ENCODE results near the gene MAPK10.

Gene MAPK10

DNA sequence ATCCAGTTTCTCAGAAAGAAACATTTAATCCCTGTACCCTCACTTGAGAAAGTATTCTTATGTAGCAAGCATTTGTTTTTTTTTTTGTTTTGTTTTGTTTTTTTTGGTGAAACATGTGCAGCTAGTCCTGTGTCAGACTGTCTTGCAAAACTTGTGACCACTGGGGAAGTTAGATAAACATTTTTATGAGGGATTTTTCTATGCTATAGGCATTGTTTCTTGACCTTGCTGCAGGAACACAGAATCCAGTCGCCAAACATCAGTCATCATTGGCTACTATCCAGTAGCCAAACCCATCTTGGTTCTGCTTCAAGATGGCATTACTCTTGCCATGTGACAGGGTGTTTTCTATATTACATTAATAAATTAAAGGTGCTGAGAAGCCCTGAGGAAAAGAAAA is 7.7 kb upstream of the MAPK10 start:
- TF ChIP-seq, protein P1, sequence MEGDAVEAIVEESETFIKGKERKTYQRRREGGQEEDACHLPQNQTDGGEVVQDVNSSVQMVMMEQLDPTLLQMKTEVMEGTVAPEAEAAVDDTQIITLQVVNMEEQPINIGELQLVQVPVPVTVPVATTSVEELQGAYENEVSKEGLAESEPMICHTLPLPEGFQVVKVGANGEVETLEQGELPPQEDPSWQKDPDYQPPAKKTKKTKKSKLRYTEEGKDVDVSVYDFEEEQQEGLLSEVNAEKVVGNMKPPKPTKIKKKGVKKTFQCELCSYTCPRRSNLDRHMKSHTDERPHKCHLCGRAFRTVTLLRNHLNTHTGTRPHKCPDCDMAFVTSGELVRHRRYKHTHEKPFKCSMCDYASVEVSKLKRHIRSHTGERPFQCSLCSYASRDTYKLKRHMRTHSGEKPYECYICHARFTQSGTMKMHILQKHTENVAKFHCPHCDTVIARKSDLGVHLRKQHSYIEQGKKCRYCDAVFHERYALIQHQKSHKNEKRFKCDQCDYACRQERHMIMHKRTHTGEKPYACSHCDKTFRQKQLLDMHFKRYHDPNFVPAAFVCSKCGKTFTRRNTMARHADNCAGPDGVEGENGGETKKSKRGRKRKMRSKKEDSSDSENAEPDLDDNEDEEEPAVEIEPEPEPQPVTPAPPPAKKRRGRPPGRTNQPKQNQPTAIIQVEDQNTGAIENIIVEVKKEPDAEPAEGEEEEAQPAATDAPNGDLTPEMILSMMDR (IDR thresholded peaks at IDR 0.05; ENCODE audit: low read depth, low read length): no peak
- no peak for DNase-seq (ENCODE audit: extremely low read depth, low read depth)

DNA sequence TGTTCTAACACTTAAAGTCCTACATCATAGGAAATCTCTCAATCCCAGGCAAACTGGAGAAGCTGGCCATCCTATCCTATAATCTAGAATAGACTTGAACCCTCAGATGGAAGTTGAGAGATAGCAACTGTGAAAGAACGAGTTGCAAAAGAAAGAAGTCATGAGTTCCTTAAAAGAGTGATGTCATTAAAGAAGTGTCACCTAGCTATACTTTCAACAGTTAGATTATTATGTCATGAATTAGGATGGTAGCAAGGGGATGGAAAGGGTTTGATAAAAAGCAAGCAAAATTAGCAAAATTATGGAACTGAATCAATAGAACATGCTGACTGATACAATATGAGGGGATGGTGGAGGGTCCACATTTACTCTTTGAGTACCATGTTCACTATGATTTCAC is 7.1 kb upstream of the MAPK10 start:
- DNase-seq (ENCODE audit: extremely low read depth, low read depth): no peak
- TF ChIP-seq, protein P1 (IDR thresholded peaks at IDR 0.05; ENCODE audit: low read depth, low read length): no peak

DNA sequence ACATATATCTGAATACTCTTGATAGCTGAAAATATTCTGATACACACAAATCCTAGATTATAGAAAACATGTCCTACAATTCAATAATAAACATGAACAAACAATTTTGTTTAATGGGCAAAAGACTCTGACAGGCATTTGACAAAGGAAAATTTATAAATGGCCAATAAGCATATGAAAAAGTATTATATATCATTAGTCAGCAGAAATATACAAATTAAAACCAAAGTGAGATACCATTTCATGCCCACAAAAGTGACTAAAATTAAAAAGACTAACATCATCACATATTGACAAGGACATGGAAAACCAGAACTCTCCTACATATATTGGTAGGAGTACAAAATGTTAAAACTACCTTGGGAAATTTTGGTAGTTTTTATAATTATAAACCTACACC is 2.7 kb upstream of the MAPK10 start:
- TF ChIP-seq, protein P1 (IDR thresholded peaks at IDR 0.05; ENCODE audit: low read depth, low read length): no peak
- no peak for DNase-seq (ENCODE audit: extremely low read depth, low read depth)

DNA sequence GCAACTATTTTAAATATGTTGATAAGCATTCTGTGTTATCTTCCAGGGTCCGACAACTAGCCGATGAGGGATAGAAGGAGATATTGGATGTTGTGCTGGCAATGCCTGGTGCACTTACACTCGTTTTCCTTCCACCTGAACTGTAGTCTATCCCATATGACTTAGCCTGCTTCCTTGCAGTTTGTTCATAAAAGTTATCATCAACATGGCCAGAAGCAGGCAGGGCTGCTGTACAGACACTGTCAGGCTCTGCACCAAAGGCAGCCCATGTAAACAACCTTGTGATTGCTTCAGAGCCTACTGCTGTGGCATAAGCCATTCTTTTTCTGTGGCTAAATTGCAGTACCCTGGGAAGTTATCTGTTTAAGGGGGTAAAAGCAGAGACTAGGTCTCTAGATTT is 1.6 kb downstream of the MAPK10 start:
- TF ChIP-seq, protein P1 (IDR thresholded peaks at IDR 0.05; ENCODE audit: low read depth, low read length): no peak
- no peak for DNase-seq (ENCODE audit: extremely low read depth, low read depth)

DNA sequence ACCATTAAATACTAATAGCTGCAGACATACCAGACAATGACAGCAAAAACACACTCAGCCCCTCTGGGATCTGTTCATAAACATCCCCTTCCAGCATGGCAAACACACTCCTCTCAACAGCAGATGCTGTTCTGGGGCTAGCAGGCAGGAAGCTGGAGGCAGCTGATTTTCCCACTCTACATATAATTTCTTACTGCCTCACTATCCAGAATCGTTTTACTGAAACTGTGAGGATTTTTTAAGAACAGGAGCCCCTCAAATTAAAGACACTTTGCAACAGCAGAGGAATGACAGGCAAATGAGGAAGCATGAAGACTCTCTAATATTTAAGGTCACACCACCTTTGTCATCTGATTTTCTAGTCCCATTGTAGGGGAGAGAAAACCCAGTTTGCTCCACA is 2.2 kb downstream of the MAPK10 start:
- DNase-seq (ENCODE audit: extremely low read depth, low read depth): no peak

DNA sequence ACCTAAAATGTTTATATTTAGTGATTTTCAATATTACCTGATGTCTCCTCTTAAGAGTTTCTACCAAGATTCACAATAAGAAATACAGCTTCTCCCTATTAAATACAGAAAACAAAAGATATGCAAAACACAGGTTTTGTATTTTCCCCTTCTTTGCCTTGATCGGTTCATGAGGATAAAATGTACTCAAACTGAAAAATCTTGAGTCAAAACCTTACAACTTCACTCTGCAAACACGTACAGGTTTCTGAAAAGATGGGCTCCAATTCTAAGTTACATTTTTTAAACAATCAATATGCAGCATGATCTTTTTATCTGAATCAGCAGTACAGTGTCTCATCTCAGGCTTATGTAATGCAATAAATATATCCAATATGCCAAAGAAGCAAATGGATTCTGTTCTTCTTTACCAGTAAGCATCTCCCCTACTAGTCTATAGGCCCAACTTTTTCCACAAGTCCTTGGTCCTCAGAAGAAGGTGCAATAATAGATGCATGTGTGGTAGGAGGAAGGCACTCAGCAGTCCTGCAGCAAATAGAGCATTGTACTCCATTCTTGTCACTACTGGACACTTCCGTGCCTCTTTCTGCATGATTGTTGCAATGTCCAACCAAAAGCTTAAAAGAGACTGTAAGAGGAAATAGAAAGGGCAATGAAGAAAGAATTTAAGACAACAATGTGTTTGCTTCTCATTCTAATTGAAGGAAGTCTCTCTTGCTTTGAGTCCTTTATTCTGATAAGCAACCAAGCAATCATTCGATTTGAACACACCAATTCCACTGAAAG is 3.2 kb downstream of the MAPK10 start:
- DNase-seq (ENCODE audit: extremely low read depth, low read depth): no peak
- TF ChIP-seq, protein P1 (IDR thresholded peaks at IDR 0.05; ENCODE audit: low read depth, low read length): no peak

More for the DNA sequence above, 2.2 kb downstream of the MAPK10 start:
- TF ChIP-seq, protein P1 (IDR thresholded peaks at IDR 0.05; ENCODE audit: low read depth, low read length): no peak

DNA sequence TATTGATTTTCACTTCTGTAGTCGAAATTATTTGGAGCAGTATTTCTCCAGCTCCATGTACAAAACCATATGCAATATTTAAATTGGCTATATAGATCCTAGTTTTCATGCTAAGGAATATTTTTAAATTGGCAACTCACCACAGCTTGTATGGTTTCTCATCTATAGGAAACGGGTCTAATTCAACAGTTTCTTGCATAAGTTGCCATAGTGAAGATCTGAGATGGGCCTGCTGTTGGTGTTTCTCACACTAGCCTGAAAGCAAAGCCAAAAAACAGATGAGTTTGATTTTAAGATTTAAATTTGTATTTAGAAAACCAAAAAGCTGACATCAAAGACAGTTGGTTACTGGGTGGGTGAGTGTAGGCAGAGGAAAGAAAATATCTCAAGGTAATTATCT is 5.5 kb downstream of the MAPK10 start:
- TF ChIP-seq, protein P1 (IDR thresholded peaks at IDR 0.05; ENCODE audit: low read depth, low read length): no peak
- DNase-seq (ENCODE audit: extremely low read depth, low read depth): no peak
